BJ (cell line): ENCODE results near the gene UBE2K. TPM values are rescaled to one million over a fixed set of nuclear protein-coding genes. Genes with fewer than 3 reads are reported as not detected.
"Not testable (repeated sequence)": the region's sequence is repeated elsewhere in the genome, so short reads cannot be mapped to it uniquely, and the experiment has no call there.

Experiments used
- CTCF ChIA-PET: fragments of 350-600 bp; formaldehyde crosslinking; extraction: SDS; loops from one replicate; lab custom pipeline; 2021; ENCODE audit warnings: antibody characterized with exemption, inconsistent platforms; lab: Yijun Ruan, JAX
- POLR2A ChIA-PET: fragments of 300-600 bp; sonication (Branson Sonifier 250); formaldehyde crosslinking; extraction: SDS; loops from one replicate; lab custom pipeline; 2021; ENCODE audit warnings: antibody characterized with exemption; lab: Charles Lee
- DNase-seq: peaks from one replicate; pipeline ENCODE4 v3.0.0-alpha.2; 2011; ENCODE audit warnings: low read depth
- H3K27me3 ChIP-seq: 2 replicates; pipeline ENCODE4 v1.6.0; 2011; ENCODE audit warnings: low read length; ENCODE audit not compliant: control insufficient read depth, insufficient read depth
- H3K36me3 ChIP-seq: 2 replicates; pipeline ENCODE4 v1.5.1; 2011; ENCODE audit warnings: low read length; ENCODE audit not compliant: control insufficient read depth, insufficient read depth
- H3K4me3 ChIP-seq: 2 replicates; pipeline ENCODE4 v1.5.1; 2011; ENCODE audit warnings: low read depth, mild to moderate bottlenecking, control low read depth, low read length
- polyA plus RNA-seq: library from polyadenylated mRNA; depleted of rRNA; stranded (reverse); fragments of >200 nt; gene quantifications from 2 replicates; pipeline ENCODE4 v1.2.3, GENCODE V29; 2011
- TF ChIP-seq, protein P1 (sequence below): IDR thresholded peaks from 2 replicates; pipeline ENCODE4 v1.5.1; 2011; ENCODE audit warnings: low read depth, mild to moderate bottlenecking, control low read depth, inconsistent platforms, low read length, moderate library complexity; ENCODE audit not compliant: insufficient read depth

The UBE2K gene
- polyA plus RNA-seq, 1 experiment, result 44.1 TPM

DNA sequence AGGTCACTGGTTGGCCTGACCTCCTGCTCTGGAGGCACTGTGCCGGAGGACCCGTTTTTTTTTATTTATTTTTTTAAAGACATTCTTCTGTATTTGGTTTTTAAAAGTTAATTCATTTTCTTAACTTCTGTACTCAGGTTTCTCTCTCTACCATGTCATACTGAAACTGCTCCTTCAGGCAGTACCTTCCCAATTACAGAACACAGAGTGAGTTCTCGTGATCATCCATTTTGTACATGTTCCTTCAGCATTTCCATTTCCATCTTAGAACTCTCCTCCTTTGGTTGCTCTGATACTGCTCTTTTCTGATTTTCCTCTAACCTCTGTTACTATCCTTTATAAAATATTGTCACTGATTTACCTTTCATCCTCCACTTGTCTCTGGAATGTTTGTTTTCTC is 17.9 kb downstream of the UBE2K start:
- Histone ChIP-seq H3K36me3 (no peaks in the 10 kb centered on the region), H3K27me3 (no peaks in the 10 kb centered on the region), H3K4me3 (no peak overlapping the region)
- ChIA-PET POLR2A (no interaction called here), CTCF (interaction anchor here (0.8 kb wide), 1 partner anchor 55 kb away, joined by 4 read pairs; no protein-coding TSS in a partner anchor)
- DNase-seq, result no peak
- TF ChIP-seq, protein P1, sequence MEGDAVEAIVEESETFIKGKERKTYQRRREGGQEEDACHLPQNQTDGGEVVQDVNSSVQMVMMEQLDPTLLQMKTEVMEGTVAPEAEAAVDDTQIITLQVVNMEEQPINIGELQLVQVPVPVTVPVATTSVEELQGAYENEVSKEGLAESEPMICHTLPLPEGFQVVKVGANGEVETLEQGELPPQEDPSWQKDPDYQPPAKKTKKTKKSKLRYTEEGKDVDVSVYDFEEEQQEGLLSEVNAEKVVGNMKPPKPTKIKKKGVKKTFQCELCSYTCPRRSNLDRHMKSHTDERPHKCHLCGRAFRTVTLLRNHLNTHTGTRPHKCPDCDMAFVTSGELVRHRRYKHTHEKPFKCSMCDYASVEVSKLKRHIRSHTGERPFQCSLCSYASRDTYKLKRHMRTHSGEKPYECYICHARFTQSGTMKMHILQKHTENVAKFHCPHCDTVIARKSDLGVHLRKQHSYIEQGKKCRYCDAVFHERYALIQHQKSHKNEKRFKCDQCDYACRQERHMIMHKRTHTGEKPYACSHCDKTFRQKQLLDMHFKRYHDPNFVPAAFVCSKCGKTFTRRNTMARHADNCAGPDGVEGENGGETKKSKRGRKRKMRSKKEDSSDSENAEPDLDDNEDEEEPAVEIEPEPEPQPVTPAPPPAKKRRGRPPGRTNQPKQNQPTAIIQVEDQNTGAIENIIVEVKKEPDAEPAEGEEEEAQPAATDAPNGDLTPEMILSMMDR, result no peak

DNA sequence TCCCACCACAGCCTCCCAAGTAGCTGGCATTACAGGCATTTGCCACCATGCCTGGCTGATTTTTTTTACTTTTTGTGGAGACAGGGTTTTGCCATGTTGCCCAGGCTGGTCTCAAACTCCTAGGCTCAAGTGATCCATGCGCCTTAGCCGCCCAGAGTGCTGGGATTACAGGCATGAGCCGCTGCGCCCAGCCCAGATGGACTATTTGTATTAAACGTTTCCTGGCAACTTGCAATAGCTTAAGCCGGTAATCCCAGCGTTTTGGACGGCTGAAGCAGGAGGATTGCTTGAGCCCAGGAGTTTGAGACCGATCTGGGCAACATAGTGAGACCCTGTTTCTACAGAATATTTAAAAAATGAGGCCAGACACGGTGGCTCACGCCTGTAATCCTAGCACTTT is 18.4 kb downstream of the UBE2K start:
- POLR2A ChIA-PET, result no interaction called here

DNA sequence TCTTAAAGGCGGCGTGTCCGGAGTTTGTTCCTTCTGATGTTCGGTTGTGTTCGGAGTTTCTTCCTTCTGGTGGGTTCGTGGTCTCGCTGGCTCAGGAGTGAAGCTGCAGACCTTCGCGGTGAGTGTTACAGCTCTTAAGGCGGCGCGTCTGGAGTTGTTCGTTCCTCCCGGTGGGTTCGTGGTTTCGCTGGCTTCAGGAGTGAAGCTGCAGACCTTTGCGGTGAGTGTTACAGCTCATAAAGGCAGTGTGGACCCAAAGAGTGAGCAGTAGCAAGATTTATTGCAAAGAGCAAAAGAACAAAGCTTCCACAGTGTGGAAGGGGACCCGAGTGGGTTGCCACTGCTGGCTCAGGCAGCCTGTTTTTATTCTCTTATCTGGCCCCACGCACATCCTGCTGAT is 19.8 kb downstream of the UBE2K start:
- H3K27me3 ChIP-seq, CTCF ChIA-PET, H3K36me3 ChIP-seq, DNase-seq, H3K4me3 ChIP-seq, POLR2A ChIA-PET: not testable (repeated sequence)

More for the DNA sequence above, 18.4 kb downstream of the UBE2K start:
- Histone ChIP-seq H3K4me3 (no peak overlapping the region), H3K27me3 (no peaks in the 10 kb centered on the region), H3K36me3 (no peaks in the 10 kb centered on the region)
- TF ChIP-seq, protein P1, result no peak
- no peak for DNase-seq
- CTCF ChIA-PET, result interaction anchor here (0.6 to 0.8 kb wide), 2 partner anchors 55 to 152 kb away, joined by 4 to 5 read pairs; no protein-coding TSS in a partner anchor

DNA sequence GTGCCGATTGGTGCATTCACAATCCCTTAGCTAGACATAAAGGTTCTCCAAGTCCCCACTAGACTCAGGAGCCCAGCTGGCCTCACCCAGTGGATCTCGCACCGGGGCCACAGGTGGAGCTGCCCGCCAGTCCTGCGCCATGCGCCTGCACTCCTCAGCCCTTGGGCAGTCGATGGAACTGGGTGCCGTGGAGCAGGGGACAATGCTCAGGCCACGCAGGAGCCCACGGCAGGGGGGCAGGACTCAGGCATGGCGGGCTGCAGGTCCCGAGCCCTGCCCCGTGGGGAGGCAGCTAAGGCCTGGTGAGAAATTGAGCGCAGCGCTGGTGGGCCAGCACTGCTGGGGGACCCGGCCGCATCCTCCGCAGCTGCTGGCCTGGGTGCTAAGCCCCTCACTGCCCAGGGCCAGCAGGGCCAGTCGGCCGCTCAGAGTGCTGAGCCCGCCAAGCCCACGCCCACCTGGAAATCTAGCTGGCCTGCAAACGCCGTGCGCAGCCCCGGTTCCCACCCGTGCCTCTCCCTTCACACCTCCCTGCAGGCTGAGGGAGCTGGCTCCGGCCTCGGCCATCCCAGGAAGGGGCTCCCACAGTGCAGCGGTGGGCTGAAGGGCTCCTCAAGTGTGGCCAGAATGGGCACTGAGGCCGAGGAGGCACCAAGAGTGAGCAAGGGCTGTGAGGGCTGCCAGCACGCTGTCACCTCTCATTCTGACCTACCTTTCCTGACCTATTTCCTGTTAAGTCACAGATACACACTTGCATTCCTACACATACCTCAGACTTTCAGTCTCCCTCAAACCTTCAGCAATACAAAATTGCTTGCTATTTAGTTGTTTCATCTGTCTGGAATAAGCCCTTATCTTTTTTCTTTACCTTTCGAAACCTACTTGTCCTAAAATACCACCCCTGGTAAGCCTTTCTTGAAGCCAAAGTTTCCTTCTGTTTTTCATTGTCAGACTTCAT is 20.7 kb downstream of the UBE2K start:
- CTCF ChIA-PET, result no interaction called here
- POLR2A ChIA-PET, result no interaction called here

DNA sequence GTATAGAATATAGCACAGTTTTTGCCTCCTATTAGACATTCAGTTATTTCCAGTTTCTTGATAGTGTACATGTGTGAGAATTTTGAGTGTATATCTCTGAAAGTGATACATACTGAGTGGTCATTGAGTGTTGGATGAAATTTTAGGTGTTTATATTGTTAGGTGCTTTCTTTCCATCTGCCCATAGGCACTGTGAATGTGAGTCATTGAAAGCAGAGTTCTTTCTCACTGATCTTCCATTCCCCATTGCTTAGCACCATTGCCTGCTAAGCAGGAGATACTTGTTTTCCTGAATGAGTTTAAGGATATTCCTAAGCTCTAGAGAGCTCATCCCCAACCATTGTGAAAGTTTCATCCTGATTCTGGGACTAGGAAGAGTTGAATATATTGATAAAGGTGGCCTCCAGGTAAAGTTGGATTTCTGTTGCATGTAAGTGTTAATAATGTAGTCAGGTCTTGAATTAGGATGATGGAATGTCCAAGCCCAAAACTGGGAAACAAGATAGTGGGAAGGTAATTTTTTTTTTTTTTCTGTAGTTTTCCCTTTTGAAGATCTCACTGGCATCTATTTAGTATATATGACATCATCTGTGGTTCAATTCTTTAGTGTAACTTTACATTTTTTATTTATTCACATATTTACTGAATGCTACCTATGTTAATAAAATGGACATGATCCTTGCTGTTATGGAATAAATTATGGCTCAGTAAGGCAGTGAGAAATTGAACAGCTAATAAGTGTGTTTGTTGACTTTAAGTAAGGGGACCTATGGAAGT is 22.1 kb downstream of the UBE2K start:
- Histone ChIP-seq H3K4me3 (no peak overlapping the region), H3K27me3 (no peaks in the 10 kb centered on the region), H3K36me3 (no peaks in the 10 kb centered on the region)
- TF ChIP-seq, protein P1, result no peak
- no peak for DNase-seq
- POLR2A ChIA-PET, result no interaction called here
- CTCF ChIA-PET, result no interaction called here

More for the DNA sequence above, 20.7 kb downstream of the UBE2K start:
- Histone ChIP-seq H3K4me3 (no peak overlapping the region), H3K27me3 (no peaks in the 10 kb centered on the region), H3K36me3 (no peaks in the 10 kb centered on the region)
- DNase-seq, result no peak
- TF ChIP-seq, protein P1, result no peak

DNA sequence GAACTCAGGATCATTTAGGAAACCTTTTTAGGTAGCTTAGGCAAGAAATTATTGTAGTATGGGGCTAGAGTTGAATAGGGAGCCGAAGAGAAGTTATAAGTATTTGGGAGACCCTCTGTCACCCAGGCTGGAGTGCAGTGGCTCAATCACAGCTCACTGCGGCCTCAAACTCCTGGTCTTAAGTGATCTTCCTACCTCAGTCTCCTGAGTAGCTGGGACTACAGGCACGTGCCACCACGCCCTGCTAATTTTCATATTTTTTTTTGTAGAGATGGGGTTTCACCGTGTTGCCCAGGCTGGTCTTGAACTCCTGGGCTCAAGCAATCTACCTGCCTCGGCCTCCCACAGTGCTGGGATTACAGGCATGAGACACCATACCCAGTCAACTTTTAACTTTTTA is 23.3 kb downstream of the UBE2K start:
- H3K27me3 ChIP-seq, H3K36me3 ChIP-seq, H3K4me3 ChIP-seq, POLR2A ChIA-PET, DNase-seq: not testable (repeated sequence)
- CTCF ChIA-PET, result interaction anchor here (0.6 kb wide), 1 partner anchor 111 kb away, joined by 3 read pairs; no protein-coding TSS in a partner anchor
